Measurements from ENCODE around the gene IFT52. TPM values are rescaled to one million over a fixed set of nuclear protein-coding genes. Genes with fewer than 3 reads are reported as not detected.
A peak's percentile ranks its signal among the peaks of the same experiment; 100 is the strongest.

The IFT52 gene
- total RNA-seq, 2 donors from 2014 or later, result 41.4 to 58.3 TPM

DNA sequence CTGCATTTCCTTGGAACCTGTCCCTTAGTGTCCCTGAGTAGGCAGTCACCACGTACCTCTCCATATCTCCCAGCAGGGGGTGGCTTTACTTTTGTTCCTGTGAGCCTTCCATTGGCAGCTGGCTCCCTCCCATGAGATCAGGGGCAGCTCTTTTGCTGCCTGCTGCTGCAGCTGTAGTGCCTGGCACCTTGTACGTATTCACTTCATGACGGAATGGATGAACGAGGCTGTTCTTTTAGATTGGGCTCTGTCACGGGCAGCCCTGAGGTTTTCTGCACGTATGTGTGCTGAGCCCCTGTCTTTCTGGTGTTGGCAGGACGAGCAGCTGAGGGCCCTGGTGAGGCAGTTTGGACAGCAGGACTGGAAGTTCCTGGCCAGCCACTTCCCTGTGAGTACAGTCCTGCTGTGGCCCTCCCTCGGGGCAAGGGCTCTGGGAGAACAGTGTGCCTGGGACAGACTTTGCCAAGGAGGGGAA, 90.8 kb downstream of the IFT52 start:
- TF ChIP-seq, protein P1, sequence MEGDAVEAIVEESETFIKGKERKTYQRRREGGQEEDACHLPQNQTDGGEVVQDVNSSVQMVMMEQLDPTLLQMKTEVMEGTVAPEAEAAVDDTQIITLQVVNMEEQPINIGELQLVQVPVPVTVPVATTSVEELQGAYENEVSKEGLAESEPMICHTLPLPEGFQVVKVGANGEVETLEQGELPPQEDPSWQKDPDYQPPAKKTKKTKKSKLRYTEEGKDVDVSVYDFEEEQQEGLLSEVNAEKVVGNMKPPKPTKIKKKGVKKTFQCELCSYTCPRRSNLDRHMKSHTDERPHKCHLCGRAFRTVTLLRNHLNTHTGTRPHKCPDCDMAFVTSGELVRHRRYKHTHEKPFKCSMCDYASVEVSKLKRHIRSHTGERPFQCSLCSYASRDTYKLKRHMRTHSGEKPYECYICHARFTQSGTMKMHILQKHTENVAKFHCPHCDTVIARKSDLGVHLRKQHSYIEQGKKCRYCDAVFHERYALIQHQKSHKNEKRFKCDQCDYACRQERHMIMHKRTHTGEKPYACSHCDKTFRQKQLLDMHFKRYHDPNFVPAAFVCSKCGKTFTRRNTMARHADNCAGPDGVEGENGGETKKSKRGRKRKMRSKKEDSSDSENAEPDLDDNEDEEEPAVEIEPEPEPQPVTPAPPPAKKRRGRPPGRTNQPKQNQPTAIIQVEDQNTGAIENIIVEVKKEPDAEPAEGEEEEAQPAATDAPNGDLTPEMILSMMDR (conservative IDR thresholded peaks at IDR 0.05), result no peak
- no peaks in the 10 kb centered on the region for H3K9me3 ChIP-seq (ENCODE audit: control insufficient read depth, low read length)
- peak overlapping the region; percentile 1 for H3K27ac Mint-ChIP-seq
- no peaks in the 10 kb centered on the region for H3K27me3 ChIP-seq (ENCODE audit: control insufficient read depth, insufficient read depth, low read length, poor library complexity, severe bottlenecking)
- H3K9me3 Mint-ChIP-seq, result no peaks in the 10 kb centered on the region
- 87 to 91% methylated on average over 7 to 8 of the region's 8 CpGs for WGBS, 2 experiments (ENCODE audit: insufficient coverage in 1 of 2, insufficient read length in 1 of 2)
- peaks cover 3% of the 10 kb centered on the region for H3K4me1 ChIP-seq (ENCODE audit: control insufficient read depth, insufficient read depth, low read length)
- H3K4me1 Mint-ChIP-seq, result peaks cover 18% of the 10 kb centered on the region
- peaks cover 36% of the 10 kb centered on the region for H3K36me3 ChIP-seq (ENCODE audit: control insufficient read depth, insufficient read depth, low read length)
- no peak overlapping the region for H3K27ac ChIP-seq (ENCODE audit: low read depth, low read length)
- no peaks in the 10 kb centered on the region for H3K27me3 Mint-ChIP-seq (ENCODE audit: insufficient read depth)
- no peak overlapping the region for H3K4me3 ChIP-seq (ENCODE audit: low read length)
- no peak overlapping the region for H3K4me3 Mint-ChIP-seq
- no peak for DNase-seq
- no peak overlapping the region for H3K9ac ChIP-seq (ENCODE audit: extremely low read depth, low read length, poor library complexity, severe bottlenecking)
- peaks cover 46% of the 10 kb centered on the region for H3K36me3 Mint-ChIP-seq (ENCODE audit: low read depth)

DNA sequence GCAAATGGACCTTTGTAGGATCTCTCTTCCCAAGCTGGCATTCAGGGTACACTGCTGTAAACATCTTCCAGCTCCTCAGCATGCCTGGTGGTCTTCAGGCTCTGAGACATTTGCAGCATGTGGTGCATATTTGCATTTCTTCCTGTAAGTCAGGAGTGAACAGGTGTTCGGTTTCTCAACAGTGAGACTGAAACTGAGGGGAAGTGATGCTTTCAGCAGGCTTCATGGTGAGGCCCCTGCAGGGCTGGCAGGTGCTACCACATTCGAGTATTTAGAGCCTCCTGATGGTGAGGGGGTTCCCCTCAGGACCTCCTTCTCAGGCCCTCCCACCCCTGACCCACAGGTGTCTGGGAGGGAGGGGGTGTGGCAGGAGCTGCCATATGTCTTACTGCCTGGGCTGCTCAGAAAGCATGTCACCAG, 91.3 kb downstream of the IFT52 start:
- Histone ChIP-seq H3K36me3 (ENCODE audit: control insufficient read depth, insufficient read depth, low read length) (peaks cover 37% of the 10 kb centered on the region), H3K4me1 (ENCODE audit: control insufficient read depth, insufficient read depth, low read length) (peaks cover 3% of the 10 kb centered on the region), H3K9ac (ENCODE audit: extremely low read depth, low read length, poor library complexity, severe bottlenecking) (no peak overlapping the region), H3K27me3 (ENCODE audit: control insufficient read depth, insufficient read depth, low read length, poor library complexity, severe bottlenecking) (no peaks in the 10 kb centered on the region), H3K27ac (ENCODE audit: low read depth, low read length) (no peak overlapping the region), H3K4me3 (ENCODE audit: low read length) (no peak overlapping the region), H3K9me3 (ENCODE audit: control insufficient read depth, low read length) (no peaks in the 10 kb centered on the region)
- Mint-ChIP-seq H3K4me1 (peaks cover 18% of the 10 kb centered on the region), H3K4me3 (no peak overlapping the region), H3K27me3 (ENCODE audit: insufficient read depth) (no peaks in the 10 kb centered on the region), H3K27ac (no peak overlapping the region), H3K9me3 (no peaks in the 10 kb centered on the region), H3K36me3 (ENCODE audit: low read depth) (peaks cover 49% of the 10 kb centered on the region)
- TF ChIP-seq, protein P1 (conservative IDR thresholded peaks at IDR 0.05), result no peak
- WGBS, 2 experiments (ENCODE audit: insufficient coverage in 1 of 2, insufficient read length in 1 of 2), result 92 to 100% methylated on average over 1 to 2 of the region's 2 CpGs
- DNase-seq, result no peak

DNA sequence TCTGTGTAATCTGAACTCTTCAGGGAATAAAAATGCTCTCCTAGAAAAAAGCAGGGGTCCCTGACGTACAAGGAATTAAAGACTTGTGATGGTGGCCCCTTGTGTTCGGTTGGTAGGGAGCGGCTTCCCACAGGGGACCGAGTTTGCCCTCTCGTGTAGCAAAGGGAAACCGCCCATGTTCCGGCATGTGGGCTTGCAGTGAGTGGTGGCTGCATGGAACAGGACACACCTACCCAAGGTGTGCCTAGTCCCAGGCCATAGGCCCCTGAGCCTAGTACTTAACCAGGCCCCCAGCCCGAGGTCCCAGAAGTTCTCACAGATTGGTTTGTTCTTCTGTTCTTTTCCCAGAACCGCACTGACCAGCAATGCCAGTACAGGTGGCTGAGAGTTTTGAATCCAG, 91.7 kb downstream of the IFT52 start:
- H3K4me1 Mint-ChIP-seq, result peaks cover 14% of the 10 kb centered on the region
- Histone ChIP-seq H3K4me3 (ENCODE audit: low read length) (no peak overlapping the region), H3K27ac (ENCODE audit: low read depth, low read length) (no peak overlapping the region), H3K9me3 (ENCODE audit: control insufficient read depth, low read length) (no peaks in the 10 kb centered on the region), H3K9ac (ENCODE audit: extremely low read depth, low read length, poor library complexity, severe bottlenecking) (no peak overlapping the region), H3K27me3 (ENCODE audit: control insufficient read depth, insufficient read depth, low read length, poor library complexity, severe bottlenecking) (no peaks in the 10 kb centered on the region), H3K4me1 (ENCODE audit: control insufficient read depth, insufficient read depth, low read length) (peaks cover 3% of the 10 kb centered on the region), H3K36me3 (ENCODE audit: control insufficient read depth, insufficient read depth, low read length) (peaks cover 41% of the 10 kb centered on the region)
- WGBS, 2 experiments (ENCODE audit: insufficient coverage in 1 of 2, insufficient read length in 1 of 2), result 92 to 93% methylated on average over 8 to 9 of the region's 9 CpGs
- TF ChIP-seq, protein P1 (conservative IDR thresholded peaks at IDR 0.05), result no peak
- H3K36me3 Mint-ChIP-seq (ENCODE audit: low read depth), result peaks cover 49% of the 10 kb centered on the region
- H3K27ac Mint-ChIP-seq, result no peak overlapping the region
- no peaks in the 10 kb centered on the region for H3K27me3 Mint-ChIP-seq (ENCODE audit: insufficient read depth)
- no peak for DNase-seq
- H3K4me3 Mint-ChIP-seq, result no peak overlapping the region
- H3K9me3 Mint-ChIP-seq, result no peaks in the 10 kb centered on the region

Data from endodermal cell (in vitro differentiated cells).